Fibroblast of lung (primary cell): ENCODE results near the gene FYN. TPM values are rescaled to one million over a fixed set of nuclear protein-coding genes. Genes with fewer than 3 reads are reported as not detected.

Experiments used
- DNase-seq, 2 donors: peaks; one replicate each; pipeline versions ENCODE4 v3.0.0 to v3.0.0-alpha.2; 2010; ENCODE audit warnings: low read depth in 2 of 2
- H2AFZ ChIP-seq: 2 replicates; pipeline ENCODE4 v1.5.1; 2012; ENCODE audit warnings: low read length, control low read depth, inconsistent platforms
- H3K27ac ChIP-seq: 2 replicates; pipeline ENCODE4 v1.5.1; 2011; ENCODE audit warnings: low read length, control low read depth; ENCODE audit not compliant: insufficient read depth
- H3K27me3 ChIP-seq: 2 replicates; pipeline ENCODE4 v1.5.1; 2011; ENCODE audit warnings: mild to moderate bottlenecking, low read length; ENCODE audit not compliant: control insufficient read depth, insufficient read depth
- H3K36me3 ChIP-seq: 2 replicates; pipeline ENCODE4 v1.5.1; 2011; ENCODE audit warnings: low read length; ENCODE audit not compliant: control insufficient read depth, insufficient read depth
- H3K4me1 ChIP-seq: 2 replicates; pipeline ENCODE4 v1.5.1; 2011; ENCODE audit warnings: low read length; ENCODE audit not compliant: control insufficient read depth, insufficient read depth; ENCODE audit errors: extremely low read depth
- H3K4me2 ChIP-seq: 2 replicates; pipeline ENCODE4 v1.5.1; 2011; ENCODE audit warnings: low read length, control low read depth; ENCODE audit not compliant: insufficient read depth; ENCODE audit errors: extremely low read depth
- H3K4me3 ChIP-seq, 4 experiments: fragments of 200-600 bp in 1 of 4; sonication (generic) in 1 of 4; replicated peaks in 1 of 4; 2 replicates each; pipeline ENCODE4 v1.5.1; 2011 to 2016; ENCODE audit warnings: low read length in 4 of 4, low read depth in 3 of 4, mild to moderate bottlenecking in 3 of 4, control low read depth in 2 of 4, inconsistent platforms in 1 of 4, mixed read lengths in 1 of 4; ENCODE audit not compliant: insufficient read depth in 1 of 4; ENCODE audit errors: control extremely low read depth in 1 of 4
- H3K79me2 ChIP-seq: 2 replicates; pipeline ENCODE4 v1.5.1; 2012; ENCODE audit warnings: mild to moderate bottlenecking, low read length, inconsistent platforms; ENCODE audit not compliant: control insufficient read depth, insufficient read depth
- H3K9ac ChIP-seq: 2 replicates; pipeline ENCODE4 v1.5.1; 2011; ENCODE audit warnings: mild to moderate bottlenecking, low read length, control low read depth; ENCODE audit not compliant: insufficient read depth
- H3K9me3 ChIP-seq: 2 replicates; pipeline ENCODE4 v1.5.1; 2012; ENCODE audit warnings: low read depth, low read length; ENCODE audit not compliant: control insufficient read depth, insufficient read depth
- H4K20me1 ChIP-seq: 2 replicates; pipeline ENCODE4 v1.5.1; 2011; ENCODE audit warnings: low read length; ENCODE audit not compliant: control insufficient read depth, insufficient read depth; ENCODE audit errors: extremely low read depth
- CTCF ChIP-seq, 2 donors: IDR thresholded peaks in 1 of 2; conservative IDR thresholded peaks in 1 of 2; 1 replicate in 1 of 2; 2 replicates in 1 of 2; pipeline ENCODE4 v1.5.1; 2011 to 2012; ENCODE audit warnings: low read length in 2 of 2, control low read depth in 1 of 2, inconsistent platforms in 1 of 2, low read depth in 1 of 2, mild to moderate bottlenecking in 1 of 2
- EZH2 ChIP-seq: IDR thresholded peaks from 2 replicates; pipeline ENCODE4 v1.5.1; 2012; ENCODE audit warnings: low read length, control low read depth, mild to moderate bottlenecking; ENCODE audit errors: missing control alignments
- polyA plus RNA-seq, 2 donors: library from polyadenylated mRNA; depleted of rRNA in 1 of 2; stranded (reverse) in 1 of 2; unstranded in 1 of 2; fragments of >200 nt; gene quantifications; 2 replicates each; pipeline ENCODE4 v1.2.1, GENCODE V29; 2011 to 2012; ENCODE audit warnings: missing spikeins in 1 of 2
- total RNA-seq: library from RNA; depleted of rRNA; stranded (reverse); fragments of >200 nt; gene quantifications from 2 replicates; pipeline ENCODE4 v1.2.1, GENCODE V29; 2014

The FYN gene
- total and polyA plus RNA-seq, 2 donors (not counting 1 experiment from before 2014, with no cell fraction given): 64.7 TPM

GRCh38 chr6:111662794-111663593 lies 210.3 kb downstream of the FYN start:
- TF ChIP-seq EZH2 (no peak), CTCF (conservative IDR thresholded peaks at IDR 0.05 in 1 of 2, IDR thresholded peaks at IDR 0.05 in 1 of 2; ENCODE audit: low read depth in 1 of 2, low read length in 2 of 2) (no peak)
- no peak overlapping the region for H3K4me3 ChIP-seq
- H3K79me2 ChIP-seq: no peaks in the 10 kb centered on the region
- H3K36me3 ChIP-seq: no peaks in the 10 kb centered on the region
- no peak overlapping the region for H3K9ac ChIP-seq
- H4K20me1 ChIP-seq: no peaks in the 10 kb centered on the region
- H2AFZ ChIP-seq: no peak overlapping the region
- H3K9me3 ChIP-seq: no peaks in the 10 kb centered on the region
- peaks cover 15% of the 10 kb centered on the region for H3K4me1 ChIP-seq
- no peak overlapping the region for H3K27ac ChIP-seq
- peak overlapping the region; percentile 59 for H3K4me2 ChIP-seq
- DNase-seq: peak; percentile 48 to 59
- no peaks in the 10 kb centered on the region for H3K27me3 ChIP-seq

- DNase-seq: no peak
- Histone ChIP-seq H3K4me1 (peaks cover 20% of the 10 kb centered on the region), H2AFZ (no peak overlapping the region)
Measured at GRCh38 chr6:111662072-111662793, 211.0 kb downstream of the FYN start.

More at GRCh38 chr6:111662072-111662793, 211.0 kb downstream of the FYN start:
- H3K27ac ChIP-seq: no peak overlapping the region
- no peak overlapping the region for H3K9ac ChIP-seq
- TF ChIP-seq EZH2 (no peak), CTCF (conservative IDR thresholded peaks at IDR 0.05 in 1 of 2, IDR thresholded peaks at IDR 0.05 in 1 of 2; ENCODE audit: low read depth in 1 of 2, low read length in 2 of 2) (no peak)
- H3K4me3 ChIP-seq: no peak overlapping the region
- H3K4me2 ChIP-seq: no peak overlapping the region
- H4K20me1 ChIP-seq: no peaks in the 10 kb centered on the region
- H3K36me3 ChIP-seq: no peaks in the 10 kb centered on the region
- no peaks in the 10 kb centered on the region for H3K9me3 ChIP-seq
- H3K27me3 ChIP-seq: no peaks in the 10 kb centered on the region
- no peaks in the 10 kb centered on the region for H3K79me2 ChIP-seq
